Parathyroid adenoma (tissue), 2 donors: Measurements from ENCODE around the gene KRT82.
"Not testable (repeated sequence)": the region's sequence is repeated elsewhere in the genome, so short reads cannot be mapped to it uniquely, and the experiment has no call there.

Source experiments
- H2AFZ ChIP-seq: fragments of 300-600 bp; sonication (generic); one replicate; pipeline ENCODE4 v1.7.0; 2017; ENCODE audit warnings: antibody characterized with exemption, mild to moderate bottlenecking
- H3K27ac ChIP-seq: fragments of 300-600 bp; sonication (generic); one replicate; pipeline ENCODE4 v1.7.0; 2017
- H3K27me3 ChIP-seq: fragments of 300-600 bp; sonication (generic); one replicate; pipeline ENCODE4 v1.7.0; 2017; ENCODE audit warnings: low read length; ENCODE audit not compliant: control insufficient read depth, insufficient read depth
- H3K36me3 ChIP-seq: fragments of 300-600 bp; sonication (generic); one replicate; pipeline ENCODE4 v1.7.0; 2017; ENCODE audit warnings: low read length; ENCODE audit not compliant: control insufficient read depth, insufficient read depth
- H3K4me1 ChIP-seq: fragments of 300-600 bp; sonication (generic); one replicate; pipeline ENCODE4 v1.7.0; 2017; ENCODE audit warnings: control low read depth
- H3K4me2 ChIP-seq: fragments of 300-600 bp; sonication (generic); one replicate; pipeline ENCODE4 v1.7.0; 2017; ENCODE audit warnings: low read length
- H3K4me3 ChIP-seq: fragments of 300-600 bp; sonication (generic); one replicate; pipeline ENCODE4 v1.7.0; 2017; ENCODE audit warnings: low read depth, low read length
- H3K79me2 ChIP-seq: fragments of 300-600 bp; sonication (generic); one replicate; pipeline ENCODE4 v1.7.0; 2017; ENCODE audit warnings: control low read depth
- H3K9ac ChIP-seq: fragments of 300-600 bp; sonication (generic); one replicate; pipeline ENCODE4 v1.7.0; 2017; ENCODE audit warnings: mild to moderate bottlenecking
- H3K9me3 ChIP-seq: fragments of 300-600 bp; sonication (generic); one replicate; pipeline ENCODE4 v1.7.0; 2017; ENCODE audit warnings: low read length; ENCODE audit not compliant: control insufficient read depth
- CTCF ChIP-seq: fragments of 300-600 bp; sonication (generic); IDR thresholded peaks from one replicate; pipeline ENCODE4 v1.7.0; 2017; ENCODE audit warnings: antibody characterized with exemption, mild to moderate bottlenecking
- donor health status: primary hyperparathyroidism.

Gene KRT82

GRCh38 chr12:52347016-52347415, 59.1 kb downstream of the KRT82 start:
- Histone ChIP-seq H3K79me2 (no peaks in the 10 kb centered on the region), H3K36me3 (no peaks in the 10 kb centered on the region), H3K4me1 (peaks cover 6% of the 10 kb centered on the region), H3K27me3 (no peaks in the 10 kb centered on the region), H3K4me2 (no peak overlapping the region), H3K4me3 (no peak overlapping the region), H3K9me3 (no peaks in the 10 kb centered on the region), H3K27ac (no peak overlapping the region), H2AFZ (no peak overlapping the region), H3K9ac (no peak overlapping the region)
- TF ChIP-seq CTCF, result no peak

GRCh38 chr12:52346593-52346992, 59.5 kb downstream of the KRT82 start:
- no peak for TF ChIP-seq CTCF
- Histone ChIP-seq H3K36me3 (no peaks in the 10 kb centered on the region), H3K9me3 (no peaks in the 10 kb centered on the region), H3K4me1 (peaks cover 6% of the 10 kb centered on the region), H3K27me3 (no peaks in the 10 kb centered on the region), H3K27ac (no peak overlapping the region), H3K4me2 (no peak overlapping the region), H3K79me2 (no peaks in the 10 kb centered on the region), H3K9ac (no peak overlapping the region), H3K4me3 (no peak overlapping the region), H2AFZ (no peak overlapping the region)

GRCh38 chr12:52345041-52345440, 61.1 kb downstream of the KRT82 start:
- not testable (repeated sequence) for H3K36me3 ChIP-seq, H3K4me1 ChIP-seq, H3K79me2 ChIP-seq, H3K4me2 ChIP-seq, H2AFZ ChIP-seq, H3K4me3 ChIP-seq, H3K27me3 ChIP-seq, H3K27ac ChIP-seq, H3K9me3 ChIP-seq, H3K9ac ChIP-seq

- no peaks in the 10 kb centered on the region for H3K79me2 ChIP-seq
- H3K4me1 ChIP-seq, result peaks cover 6% of the 10 kb centered on the region
- no peaks in the 10 kb centered on the region for H3K36me3 ChIP-seq
- H2AFZ ChIP-seq, result no peak overlapping the region
- no peak overlapping the region for H3K4me2 ChIP-seq
- no peak overlapping the region for H3K27ac ChIP-seq
- no peak overlapping the region for H3K4me3 ChIP-seq
- H3K27me3 ChIP-seq, result no peaks in the 10 kb centered on the region
- TF ChIP-seq CTCF, result no peak
- H3K9me3 ChIP-seq, result no peaks in the 10 kb centered on the region
- H3K9ac ChIP-seq, result no peak overlapping the region
These were observed 62.0 kb downstream of the KRT82 start for GRCh38 chr12:52344111-52344510.
